SU-DHL-6 (cell line): ENCODE results near the gene TRNT1.

Source experiments
- H2AFZ ChIP-seq: fragments of 200-600 bp; sonication (generic); 2 replicates; pipeline ENCODE4 v1.6.1; 2014; ENCODE audit warnings: low read depth, mild to moderate bottlenecking, moderate library complexity, mixed read lengths, antibody characterized with exemption, low read length; ENCODE audit not compliant: severe bottlenecking
- H3F3A ChIP-seq: fragments of 200-600 bp; shearing (Covaris generic); 2 replicates; pipeline ENCODE4 v1.6.0; 2016; ENCODE audit warnings: antibody characterized with exemption, mild to moderate bottlenecking; ENCODE audit not compliant: insufficient read depth
- H3K27ac ChIP-seq: fragments of 200-600 bp; sonication (generic); 2 replicates; pipeline ENCODE4 v1.5.1; 2016; ENCODE audit warnings: low read depth, mild to moderate bottlenecking, low read length, moderate library complexity, mixed read lengths
- H3K27me3 ChIP-seq: fragments of 200-600 bp; sonication (generic), shearing (Covaris generic); 2 replicates; pipeline ENCODE4 v1.6.0; 2014; ENCODE audit warnings: mild to moderate bottlenecking, low read length
- H3K36me3 ChIP-seq: fragments of 200-600 bp; sonication (generic); 2 replicates; pipeline ENCODE4 v1.6.1; 2014; ENCODE audit warnings: mild to moderate bottlenecking, low read length, mixed read lengths
- H3K4me2 ChIP-seq: fragments of 300-600, 200-600 bp; shearing (Covaris generic), sonication (generic); 2 replicates; pipeline ENCODE4 v1.6.0; 2014; ENCODE audit warnings: low read length, low read depth, mild to moderate bottlenecking; ENCODE audit not compliant: poor library complexity, severe bottlenecking
- H3K4me3 ChIP-seq: fragments of 200-600 bp; sonication (generic); 2 replicates; pipeline ENCODE4 v1.5.1; 2014; ENCODE audit warnings: antibody characterized with exemption, low read length, mild to moderate bottlenecking, mixed read lengths; ENCODE audit not compliant: insufficient read depth, poor library complexity, severe bottlenecking
- H3K79me2 ChIP-seq: fragments of 200-600 bp; sonication (generic); 2 replicates; pipeline ENCODE4 v1.6.1; 2014; ENCODE audit warnings: mild to moderate bottlenecking, low read length, moderate library complexity; ENCODE audit not compliant: insufficient read depth
- H3K9ac ChIP-seq: fragments of 200-600 bp; sonication (generic); 2 replicates; pipeline ENCODE4 v1.7.0; 2014; ENCODE audit warnings: mild to moderate bottlenecking, low read length
- H3K9me2 ChIP-seq: fragments of 200-600 bp; sonication (generic); replicated peaks from 2 replicates; pipeline ENCODE4 v1.6.1; 2014; ENCODE audit warnings: low read length; ENCODE audit not compliant: insufficient read depth
- H3K9me3 ChIP-seq: fragments of 200-600 bp; sonication (generic); 2 replicates; pipeline ENCODE4 v1.6.1; 2014; ENCODE audit warnings: low read length, mixed read lengths; ENCODE audit not compliant: insufficient read depth
- H4K20me1 ChIP-seq: fragments of 200-600 bp; sonication (generic); 2 replicates; pipeline ENCODE4 v1.6.1; 2014; ENCODE audit warnings: low read depth, mild to moderate bottlenecking, antibody characterized with exemption, low read length, moderate library complexity, mixed read lengths
- EZH2phosphoT487 ChIP-seq: fragments of 200-600 bp; sonication (generic), shearing (Covaris generic); conservative IDR thresholded peaks from 2 replicates; pipeline ENCODE4 v1.6.1; 2018; ENCODE audit warnings: mild to moderate bottlenecking, antibody characterized with exemption, low read length, moderate library complexity, mixed read lengths
- TF ChIP-seq, protein P1 (sequence below): fragments of 200-600 bp; sonication (generic); IDR thresholded peaks from one replicate; pipeline ENCODE4 v1.5.1; 2017; ENCODE audit warnings: antibody characterized with exemption, mild to moderate bottlenecking, low read length, moderate library complexity; ENCODE audit not compliant: insufficient read depth, poor library complexity, severe bottlenecking

The TRNT1 gene

GRCh38 chr3:3149560-3149959 lies 22.8 kb downstream of the TRNT1 start:
- Histone ChIP-seq H3K79me2 (no peaks in the 10 kb centered on the region), H3K27me3 (no peaks in the 10 kb centered on the region), H4K20me1 (no peaks in the 10 kb centered on the region), H3K4me2 (no peak overlapping the region), H2AFZ (no peak overlapping the region), H3K9ac (no peak overlapping the region), H3F3A (peaks cover 28% of the 10 kb centered on the region; the same call in 1 of the 2 replicates), H3K9me3 (no peaks in the 10 kb centered on the region), H3K4me3 (no peak overlapping the region), H3K27ac (no peak overlapping the region), H3K9me2 (no peaks in the 10 kb centered on the region), H3K36me3 (peaks cover 82% of the 10 kb centered on the region)
- TF ChIP-seq EZH2phosphoT487 = no peak
- TF ChIP-seq, protein P1, sequence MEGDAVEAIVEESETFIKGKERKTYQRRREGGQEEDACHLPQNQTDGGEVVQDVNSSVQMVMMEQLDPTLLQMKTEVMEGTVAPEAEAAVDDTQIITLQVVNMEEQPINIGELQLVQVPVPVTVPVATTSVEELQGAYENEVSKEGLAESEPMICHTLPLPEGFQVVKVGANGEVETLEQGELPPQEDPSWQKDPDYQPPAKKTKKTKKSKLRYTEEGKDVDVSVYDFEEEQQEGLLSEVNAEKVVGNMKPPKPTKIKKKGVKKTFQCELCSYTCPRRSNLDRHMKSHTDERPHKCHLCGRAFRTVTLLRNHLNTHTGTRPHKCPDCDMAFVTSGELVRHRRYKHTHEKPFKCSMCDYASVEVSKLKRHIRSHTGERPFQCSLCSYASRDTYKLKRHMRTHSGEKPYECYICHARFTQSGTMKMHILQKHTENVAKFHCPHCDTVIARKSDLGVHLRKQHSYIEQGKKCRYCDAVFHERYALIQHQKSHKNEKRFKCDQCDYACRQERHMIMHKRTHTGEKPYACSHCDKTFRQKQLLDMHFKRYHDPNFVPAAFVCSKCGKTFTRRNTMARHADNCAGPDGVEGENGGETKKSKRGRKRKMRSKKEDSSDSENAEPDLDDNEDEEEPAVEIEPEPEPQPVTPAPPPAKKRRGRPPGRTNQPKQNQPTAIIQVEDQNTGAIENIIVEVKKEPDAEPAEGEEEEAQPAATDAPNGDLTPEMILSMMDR = no peak

DNA sequence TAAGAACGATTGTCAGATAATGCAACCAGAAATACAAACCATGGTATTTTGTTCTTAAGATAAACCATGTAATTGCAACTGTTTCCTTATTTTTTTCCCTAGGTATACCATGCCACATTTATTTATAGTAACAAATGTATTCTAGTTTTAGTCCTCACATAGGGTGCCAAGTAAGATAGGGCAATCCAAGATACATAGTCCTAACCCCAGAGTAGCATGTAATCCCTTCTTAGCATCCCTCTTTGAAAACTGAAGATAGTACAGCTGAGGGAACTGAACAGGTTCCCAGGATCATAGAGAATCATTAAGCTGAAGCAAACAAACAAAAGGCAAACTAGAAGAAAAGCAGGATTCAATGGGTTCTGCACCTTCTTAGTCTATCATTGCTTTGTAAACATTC lies 24.8 kb downstream of the TRNT1 start:
- no peaks in the 10 kb centered on the region for H3K27me3 ChIP-seq
- peaks cover 29% of the 10 kb centered on the region; the same call in 1 of the 2 replicates for H3F3A ChIP-seq
- H3K9me3 ChIP-seq = no peaks in the 10 kb centered on the region
- H3K4me3 ChIP-seq = no peak overlapping the region
- H3K27ac ChIP-seq = no peak overlapping the region
- no peak overlapping the region for H3K4me2 ChIP-seq
- no peak for TF ChIP-seq EZH2phosphoT487
- H4K20me1 ChIP-seq = no peaks in the 10 kb centered on the region
- no peaks in the 10 kb centered on the region for H3K9me2 ChIP-seq
- H2AFZ ChIP-seq = no peak overlapping the region
- H3K36me3 ChIP-seq = peaks cover 69% of the 10 kb centered on the region
- H3K9ac ChIP-seq = no peak overlapping the region
- no peaks in the 10 kb centered on the region for H3K79me2 ChIP-seq

- no peak overlapping the region for H3K27ac ChIP-seq
- H3K36me3 ChIP-seq = peaks cover 38% of the 10 kb centered on the region
- H3K4me3 ChIP-seq = no peak overlapping the region
- H3K9ac ChIP-seq = no peak overlapping the region
- TF ChIP-seq EZH2phosphoT487 = no peak
- TF ChIP-seq, protein P1 = no peak
- no peak overlapping the region for H3K4me2 ChIP-seq
- no peaks in the 10 kb centered on the region for H3K9me2 ChIP-seq
- H4K20me1 ChIP-seq = no peaks in the 10 kb centered on the region
- H3K27me3 ChIP-seq = no peaks in the 10 kb centered on the region
- no peaks in the 10 kb centered on the region for H3K79me2 ChIP-seq
- H3K9me3 ChIP-seq = no peaks in the 10 kb centered on the region
- H3F3A ChIP-seq = peaks cover 12% of the 10 kb centered on the region; the same call in 1 of the 2 replicates
- H2AFZ ChIP-seq = no peak overlapping the region
These were observed 28.3 kb downstream of the TRNT1 start for GRCh38 chr3:3154879-3155610.

- Histone ChIP-seq H3K27ac (no peak overlapping the region), H3K36me3 (peaks cover 20% of the 10 kb centered on the region), H3K79me2 (no peaks in the 10 kb centered on the region), H2AFZ (no peak overlapping the region), H3K9me3 (no peaks in the 10 kb centered on the region), H3K4me3 (no peak overlapping the region), H3K4me2 (no peak overlapping the region), H3F3A (peaks cover 8% of the 10 kb centered on the region; the same call in 1 of the 2 replicates), H3K9ac (no peak overlapping the region), H4K20me1 (no peaks in the 10 kb centered on the region), H3K9me2 (no peaks in the 10 kb centered on the region), H3K27me3 (no peaks in the 10 kb centered on the region)
- TF ChIP-seq, protein P1 = no peak
- no peak for TF ChIP-seq EZH2phosphoT487
These were observed 30.7 kb downstream of the TRNT1 start for GRCh38 chr3:3157484-3157883.
